Stomach smooth muscle (tissue), 2 donors: ENCODE results near the gene BCO2.

ENCODE experiments used
- H3K27ac ChIP-seq: one replicate; pipeline ENCODE4 v1.7.0; 2013; ENCODE audit warnings: mild to moderate bottlenecking, low read length, inconsistent platforms
- H3K27me3 ChIP-seq, 2 donors: one replicate each; pipeline ENCODE4 v1.7.0; 2013; ENCODE audit warnings: low read length in 2 of 2; ENCODE audit not compliant: insufficient read depth in 2 of 2, control insufficient read depth in 1 of 2
- H3K36me3 ChIP-seq, 2 donors: one replicate each; pipeline ENCODE4 v1.7.0; 2013; ENCODE audit warnings: low read length in 2 of 2; ENCODE audit not compliant: control insufficient read depth in 2 of 2, insufficient read depth in 2 of 2
- H3K4me1 ChIP-seq: one replicate; pipeline ENCODE4 v1.7.0; 2013; ENCODE audit warnings: low read length; ENCODE audit not compliant: control insufficient read depth, insufficient read depth
- H3K4me3 ChIP-seq, 2 donors: one replicate each; pipeline ENCODE4 v1.7.0; 2013; ENCODE audit warnings: low read length in 2 of 2
- H3K9ac ChIP-seq, 2 donors: one replicate each; pipeline ENCODE4 v1.7.0; 2013; ENCODE audit warnings: low read length in 2 of 2, mild to moderate bottlenecking in 1 of 2
- H3K9me3 ChIP-seq, 2 donors: one replicate each; pipeline ENCODE4 v1.7.0; 2013; ENCODE audit warnings: low read length in 2 of 2; ENCODE audit not compliant: control insufficient read depth in 2 of 2
- donor health status: healthy.
- donor health status: Pancreatic carcinoma.

Gene BCO2

GRCh38 chr11:112227471-112227870 lies 52.2 kb downstream of the BCO2 start:
- peak overlapping the region; percentile 99 for H3K27ac ChIP-seq
- peaks cover 14% of the 10 kb centered on the region for H3K4me1 ChIP-seq
- H3K27me3 ChIP-seq, result no peaks in the 10 kb centered on the region
- peaks cover 14 to 16% of the 10 kb centered on the region in 2 donors for H3K36me3 ChIP-seq
- H3K9me3 ChIP-seq, result no peaks in the 10 kb centered on the region
- H3K4me3 ChIP-seq, result peak overlapping the region; percentile 94 to 98
- H3K9ac ChIP-seq, result peak overlapping the region; percentile 97 to 100

GRCh38 chr11:112228706-112229105 lies 53.4 kb downstream of the BCO2 start:
- no peaks in the 10 kb centered on the region for H3K27me3 ChIP-seq
- H3K27ac ChIP-seq, result no peak overlapping the region
- no peak overlapping the region for H3K4me3 ChIP-seq
- peaks cover 14 to 17% of the 10 kb centered on the region in 2 donors for H3K36me3 ChIP-seq
- no peak overlapping the region for H3K9ac ChIP-seq
- H3K4me1 ChIP-seq, result peaks cover 14% of the 10 kb centered on the region
- no peaks in the 10 kb centered on the region for H3K9me3 ChIP-seq

- no peak overlapping the region for H3K9ac ChIP-seq
- no peak overlapping the region for H3K4me3 ChIP-seq
- no peaks in the 10 kb centered on the region for H3K27me3 ChIP-seq
- peaks cover 14% of the 10 kb centered on the region for H3K4me1 ChIP-seq
- H3K9me3 ChIP-seq, result no peaks in the 10 kb centered on the region
- no peak overlapping the region for H3K27ac ChIP-seq
- peaks cover 14 to 17% of the 10 kb centered on the region in 2 donors for H3K36me3 ChIP-seq
Observed at GRCh38 chr11:112229159-112229558, 53.8 kb downstream of the BCO2 start.

- no peak overlapping the region for H3K4me3 ChIP-seq
- no peaks in the 10 kb centered on the region for H3K27me3 ChIP-seq
- H3K27ac ChIP-seq, result no peak overlapping the region
- peaks cover 14 to 17% of the 10 kb centered on the region in 2 donors for H3K36me3 ChIP-seq
- peaks cover 14% of the 10 kb centered on the region for H3K4me1 ChIP-seq
- H3K9ac ChIP-seq, result no peak overlapping the region
- no peaks in the 10 kb centered on the region for H3K9me3 ChIP-seq
Observed at GRCh38 chr11:112229746-112230433, 54.6 kb downstream of the BCO2 start.

GRCh38 chr11:112231952-112232351 lies 56.6 kb downstream of the BCO2 start:
- Histone ChIP-seq H3K36me3 (peaks cover 24 to 32% of the 10 kb centered on the region in 2 donors), H3K4me1 (peaks cover 8% of the 10 kb centered on the region), H3K4me3 (no peak overlapping the region), H3K27ac (no peak overlapping the region), H3K27me3 (no peaks in the 10 kb centered on the region), H3K9me3 (no peaks in the 10 kb centered on the region), H3K9ac (no peak overlapping the region)

- no peaks in the 10 kb centered on the region for H3K4me1 ChIP-seq
- no peaks in the 10 kb centered on the region for H3K27me3 ChIP-seq
- peaks cover 25 to 29% of the 10 kb centered on the region in 2 donors for H3K36me3 ChIP-seq
- no peak overlapping the region for H3K4me3 ChIP-seq
- no peak overlapping the region for H3K27ac ChIP-seq
- no peak overlapping the region for H3K9ac ChIP-seq
- no peaks in the 10 kb centered on the region for H3K9me3 ChIP-seq
Observed at GRCh38 chr11:112235750-112236390, 60.6 kb downstream of the BCO2 start.

- Histone ChIP-seq H3K27me3 (no peaks in the 10 kb centered on the region), H3K4me3 (no peak overlapping the region), H3K4me1 (no peaks in the 10 kb centered on the region), H3K9ac (no peak overlapping the region), H3K9me3 (no peaks in the 10 kb centered on the region), H3K27ac (no peak overlapping the region), H3K36me3 (peaks cover 22 to 25% of the 10 kb centered on the region in 2 donors)
Observed at GRCh38 chr11:112237451-112237850, 62.1 kb downstream of the BCO2 start.

GRCh38 chr11:112238041-112238440 lies 62.7 kb downstream of the BCO2 start:
- Histone ChIP-seq H3K4me1 (no peaks in the 10 kb centered on the region), H3K9me3 (no peaks in the 10 kb centered on the region), H3K9ac (no peak overlapping the region), H3K27ac (no peak overlapping the region), H3K36me3 (peaks cover 22 to 23% of the 10 kb centered on the region in 2 donors), H3K27me3 (no peaks in the 10 kb centered on the region), H3K4me3 (no peak overlapping the region)

- H3K4me1 ChIP-seq, result no peaks in the 10 kb centered on the region
- H3K4me3 ChIP-seq, result no peak overlapping the region
- no peak overlapping the region for H3K9ac ChIP-seq
- peaks cover 13 to 15% of the 10 kb centered on the region in 2 donors for H3K36me3 ChIP-seq
- H3K27ac ChIP-seq, result no peak overlapping the region
- H3K27me3 ChIP-seq, result no peaks in the 10 kb centered on the region
- no peaks in the 10 kb centered on the region for H3K9me3 ChIP-seq
Observed at GRCh38 chr11:112241486-112241885, 66.2 kb downstream of the BCO2 start.

- Histone ChIP-seq H3K36me3 (no peaks in the 10 kb centered on the region), H3K4me3 (no peak overlapping the region), H3K27me3 (no peaks in the 10 kb centered on the region), H3K4me1 (no peaks in the 10 kb centered on the region), H3K9ac (no peak overlapping the region), H3K9me3 (no peaks in the 10 kb centered on the region), H3K27ac (no peak overlapping the region)
Observed at GRCh38 chr11:112247201-112247600, 71.9 kb downstream of the BCO2 start.

GRCh38 chr11:112248201-112248600 lies 72.9 kb downstream of the BCO2 start:
- Histone ChIP-seq H3K4me3 (no peak overlapping the region), H3K27ac (no peak overlapping the region), H3K9ac (no peak overlapping the region), H3K36me3 (no peaks in the 10 kb centered on the region), H3K4me1 (no peaks in the 10 kb centered on the region), H3K9me3 (no peaks in the 10 kb centered on the region), H3K27me3 (no peaks in the 10 kb centered on the region)
